Smooth muscle cell (in vitro differentiated cells): Measurements from ENCODE around the gene COL9A1. TPM values are rescaled to one million over a fixed set of nuclear protein-coding genes. Genes with fewer than 3 reads are reported as not detected.

Source experiments
- DNase-seq: peaks from one replicate; lab custom pipeline; 2025; ENCODE audit not compliant: unreplicated experiment; lab: John Stamatoyannopoulos, UW
- H2AFZ ChIP-seq: fragments of 200-600 bp; sonication (generic); 2 replicates; pipeline ENCODE4 v1.6.0; 2016; ENCODE audit warnings: antibody characterized with exemption, low read depth, mild to moderate bottlenecking
- H3F3A ChIP-seq: fragments of 200-600 bp; sonication (generic); 2 replicates; pipeline ENCODE4 v1.6.0; 2017; ENCODE audit warnings: antibody characterized with exemption, low read depth
- H3K27ac ChIP-seq: fragments of 200-600 bp; sonication (generic); 2 replicates; pipeline ENCODE4 v1.5.1; 2016; ENCODE audit warnings: low read depth, mild to moderate bottlenecking
- H3K27me3 ChIP-seq: fragments of 200-600 bp; sonication (generic); 2 replicates; pipeline ENCODE4 v1.6.1; 2016; ENCODE audit warnings: low read depth, mild to moderate bottlenecking
- H3K36me3 ChIP-seq: fragments of 200-600 bp; sonication (generic); 2 replicates; pipeline ENCODE4 v1.5.1; 2016; ENCODE audit warnings: low read depth
- H3K4me1 ChIP-seq: fragments of 200-600 bp; sonication (generic); 2 replicates; pipeline ENCODE4 v1.5.1; 2016; ENCODE audit warnings: low read depth
- H3K4me2 ChIP-seq: fragments of 200-600 bp; sonication (generic); 2 replicates; pipeline ENCODE4 v1.6.0; 2016; ENCODE audit warnings: mild to moderate bottlenecking
- H3K4me3 ChIP-seq: fragments of 200-600 bp; sonication (generic); 2 replicates; pipeline ENCODE4 v1.5.1; 2016; ENCODE audit warnings: mild to moderate bottlenecking
- H3K79me2 ChIP-seq: fragments of 200-600 bp; sonication (generic); 2 replicates; pipeline ENCODE4 v1.6.0; 2016; ENCODE audit warnings: low read depth, mild to moderate bottlenecking
- H3K9ac ChIP-seq: fragments of 200-600 bp; sonication (generic); 2 replicates; pipeline ENCODE4 v1.6.0; 2016; ENCODE audit warnings: low read depth
- H3K9me3 ChIP-seq: fragments of 200-600 bp; sonication (generic); replicated peaks from 2 replicates; pipeline ENCODE4 v1.5.1; 2016; ENCODE audit warnings: low read depth
- H4K20me1 ChIP-seq: fragments of 200-600 bp; sonication (generic); 2 replicates; pipeline ENCODE4 v1.6.0; 2016; ENCODE audit warnings: low read depth
- WGBS: methylation state at CpG from one replicate; pipeline ENCODE4 v1.1.7; 2016; ENCODE audit warnings: low lambda C conversion rate; 5-methylcytosine and 5-hydroxymethylcytosine counted together
- polyA plus RNA-seq: library from polyadenylated mRNA; unstranded; fragments of >200 nt; fragmentation: Nextera tagmentation; extraction: Ambion mirVana; gene quantifications from 2 replicates; pipeline ENCODE4 v1.2.1, GENCODE V29; 2016
- total RNA-seq: library from RNA; depleted of rRNA; stranded (reverse); fragments of >200 nt; gene quantifications from 2 replicates; pipeline ENCODE4 v1.2.3, GENCODE V29; 2014
- TF ChIP-seq, protein P1 (sequence below): fragments of 200-600 bp; sonication (generic); IDR thresholded peaks from 2 replicates; pipeline ENCODE4 v1.5.1; 2017; ENCODE audit warnings: borderline replicate concordance, mild to moderate bottlenecking, antibody characterized with exemption; ENCODE audit not compliant: insufficient read depth, poor library complexity, severe bottlenecking

The COL9A1 gene
- total and polyA plus RNA-seq, 2 experiments from 2014 or later = not detected

DNA sequence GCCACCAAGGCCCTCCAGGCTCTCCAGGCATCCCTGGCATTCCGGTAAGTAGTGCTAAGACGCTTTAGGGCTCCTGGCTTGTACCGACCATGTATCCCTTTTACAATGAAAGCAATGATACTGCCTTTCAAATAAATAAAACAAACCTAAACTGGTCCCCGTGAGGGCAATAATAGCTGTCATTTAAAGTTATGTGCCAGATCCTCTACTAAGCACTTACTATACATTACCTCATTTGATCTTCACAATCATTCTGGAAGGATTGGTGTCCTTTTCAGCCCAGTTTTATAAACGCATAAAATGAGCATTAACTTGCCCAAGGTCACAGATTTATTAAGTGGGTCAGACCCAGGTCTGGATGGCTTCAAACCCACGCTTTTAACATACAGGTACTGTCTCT, 114.7 kb downstream of the COL9A1 start:
- no peaks in the 10 kb centered on the region for H3K27me3 ChIP-seq
- TF ChIP-seq, protein P1, sequence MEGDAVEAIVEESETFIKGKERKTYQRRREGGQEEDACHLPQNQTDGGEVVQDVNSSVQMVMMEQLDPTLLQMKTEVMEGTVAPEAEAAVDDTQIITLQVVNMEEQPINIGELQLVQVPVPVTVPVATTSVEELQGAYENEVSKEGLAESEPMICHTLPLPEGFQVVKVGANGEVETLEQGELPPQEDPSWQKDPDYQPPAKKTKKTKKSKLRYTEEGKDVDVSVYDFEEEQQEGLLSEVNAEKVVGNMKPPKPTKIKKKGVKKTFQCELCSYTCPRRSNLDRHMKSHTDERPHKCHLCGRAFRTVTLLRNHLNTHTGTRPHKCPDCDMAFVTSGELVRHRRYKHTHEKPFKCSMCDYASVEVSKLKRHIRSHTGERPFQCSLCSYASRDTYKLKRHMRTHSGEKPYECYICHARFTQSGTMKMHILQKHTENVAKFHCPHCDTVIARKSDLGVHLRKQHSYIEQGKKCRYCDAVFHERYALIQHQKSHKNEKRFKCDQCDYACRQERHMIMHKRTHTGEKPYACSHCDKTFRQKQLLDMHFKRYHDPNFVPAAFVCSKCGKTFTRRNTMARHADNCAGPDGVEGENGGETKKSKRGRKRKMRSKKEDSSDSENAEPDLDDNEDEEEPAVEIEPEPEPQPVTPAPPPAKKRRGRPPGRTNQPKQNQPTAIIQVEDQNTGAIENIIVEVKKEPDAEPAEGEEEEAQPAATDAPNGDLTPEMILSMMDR = no peak
- H3K36me3 ChIP-seq = no peaks in the 10 kb centered on the region
- H3K4me2 ChIP-seq = no peak overlapping the region
- H2AFZ ChIP-seq = no peak overlapping the region
- H3K27ac ChIP-seq = no peak overlapping the region
- 82% methylated on average over 6 of the region's 6 CpGs for WGBS
- no peak overlapping the region for H3K9ac ChIP-seq
- H3K4me3 ChIP-seq = no peak overlapping the region
- H3K9me3 ChIP-seq = no peaks in the 10 kb centered on the region
- H3F3A ChIP-seq = no peaks in the 10 kb centered on the region
- H4K20me1 ChIP-seq = no peaks in the 10 kb centered on the region
- no peaks in the 10 kb centered on the region for H3K4me1 ChIP-seq
- H3K79me2 ChIP-seq = no peaks in the 10 kb centered on the region
- no peak for DNase-seq

DNA sequence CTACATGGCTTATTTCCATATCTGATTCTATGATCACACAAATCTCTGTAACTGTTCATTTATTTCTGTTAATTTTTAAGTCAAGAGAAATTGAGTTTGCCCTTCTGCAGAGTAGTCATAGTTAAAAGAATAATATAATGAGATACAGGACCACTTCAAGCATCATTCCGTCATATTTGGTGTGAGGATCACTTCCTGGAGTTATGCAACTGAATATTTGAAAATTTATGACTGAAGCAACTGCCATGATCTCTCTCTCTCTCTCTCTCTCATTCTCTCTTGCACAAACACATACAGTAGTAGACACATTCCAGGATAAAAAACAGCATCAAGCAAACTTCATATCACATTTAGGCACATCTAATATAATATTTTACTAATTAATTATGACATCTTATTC, 116.4 kb downstream of the COL9A1 start:
- TF ChIP-seq, protein P1 = no peak
- Histone ChIP-seq H4K20me1 (no peaks in the 10 kb centered on the region), H3K36me3 (no peaks in the 10 kb centered on the region), H3K9ac (no peak overlapping the region), H3K27ac (no peak overlapping the region), H3K9me3 (no peaks in the 10 kb centered on the region), H3K4me2 (no peak overlapping the region), H3K4me1 (no peaks in the 10 kb centered on the region), H3K4me3 (no peak overlapping the region), H3K79me2 (no peaks in the 10 kb centered on the region), H2AFZ (no peak overlapping the region), H3F3A (no peaks in the 10 kb centered on the region), H3K27me3 (no peaks in the 10 kb centered on the region)
- 82% methylated on average over 1 of the region's 1 CpG for WGBS
- DNase-seq = no peak

- Histone ChIP-seq H3K9me3 (no peaks in the 10 kb centered on the region), H4K20me1 (no peaks in the 10 kb centered on the region), H3K27ac (no peak overlapping the region), H3K4me2 (no peak overlapping the region), H3F3A (no peaks in the 10 kb centered on the region), H3K4me1 (no peaks in the 10 kb centered on the region), H3K27me3 (no peaks in the 10 kb centered on the region), H3K79me2 (no peaks in the 10 kb centered on the region), H2AFZ (no peak overlapping the region), H3K4me3 (no peak overlapping the region), H3K36me3 (no peaks in the 10 kb centered on the region), H3K9ac (no peak overlapping the region)
- TF ChIP-seq, protein P1 = no peak
- DNase-seq = no peak
- 93% methylated on average over 3 of the region's 3 CpGs for whole genome bisulfite sequencing
These were observed 118.2 kb downstream of the COL9A1 start for GRCh38 chr6:70184723-70185122.

DNA sequence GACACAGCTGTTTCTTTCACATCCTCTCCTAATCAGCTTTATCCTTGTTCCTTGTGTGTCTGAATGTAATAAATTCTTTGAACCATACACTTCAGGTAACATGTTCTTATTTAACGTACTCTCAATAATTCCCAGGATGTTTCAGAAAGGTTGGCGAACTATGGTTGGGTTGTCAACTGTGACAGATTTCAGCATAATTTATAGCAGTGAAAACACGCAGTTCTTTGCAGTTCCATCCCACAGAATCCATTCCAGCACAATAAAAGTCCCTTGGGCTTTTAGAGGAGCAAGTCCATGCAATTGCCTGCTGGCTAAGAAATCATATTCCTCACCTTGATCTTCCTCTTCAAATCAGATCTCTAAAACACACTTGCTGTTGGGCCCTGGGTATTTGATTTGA, 119.3 kb downstream of the COL9A1 start:
- H3F3A ChIP-seq = no peaks in the 10 kb centered on the region
- H4K20me1 ChIP-seq = no peaks in the 10 kb centered on the region
- H2AFZ ChIP-seq = no peak overlapping the region
- H3K79me2 ChIP-seq = no peaks in the 10 kb centered on the region
- no peak for DNase-seq
- H3K9ac ChIP-seq = no peak overlapping the region
- H3K4me3 ChIP-seq = no peak overlapping the region
- H3K27ac ChIP-seq = no peak overlapping the region
- no peaks in the 10 kb centered on the region for H3K27me3 ChIP-seq
- H3K9me3 ChIP-seq = no peaks in the 10 kb centered on the region
- H3K4me1 ChIP-seq = no peaks in the 10 kb centered on the region
- 88% methylated on average over 3 of the region's 3 CpGs for WGBS
- no peaks in the 10 kb centered on the region for H3K36me3 ChIP-seq
- TF ChIP-seq, protein P1 = no peak
- H3K4me2 ChIP-seq = no peak overlapping the region
